GM20000 (cell line): Measurements from ENCODE around the gene CSAD.

ENCODE experiments used
- DNase-seq: peaks from one replicate; pipeline ENCODE4 v3.0.0; 2012; ENCODE audit warnings: low spot score
- TF ChIP-seq, protein P1 (sequence below): IDR thresholded peaks from 2 replicates; pipeline ENCODE4 v1.5.1; 2012; ENCODE audit warnings: mild to moderate bottlenecking, control low read depth; ENCODE audit errors: extremely low read depth, missing control alignments

Gene CSAD

DNA sequence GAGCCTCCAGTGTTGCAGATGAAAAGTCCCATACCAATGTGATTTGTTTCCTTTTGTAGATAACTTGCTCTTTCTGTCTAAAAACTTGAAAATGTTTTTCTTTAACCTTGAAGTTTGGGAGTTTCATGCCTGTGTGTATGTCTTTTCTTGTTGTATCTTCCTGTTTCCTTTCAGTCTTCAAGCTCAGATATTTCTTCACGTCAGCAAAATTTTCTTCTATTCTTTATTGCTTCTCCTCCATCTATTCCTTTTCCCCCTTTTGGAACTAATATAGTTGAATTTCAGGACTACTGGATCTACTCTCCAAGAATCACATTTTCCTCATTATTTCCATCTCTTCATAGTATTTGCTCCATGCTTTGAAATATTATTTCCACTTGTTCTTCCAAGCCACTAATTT lies 53.6 kb downstream of the CSAD start:
- DNase-seq = no peak

DNA sequence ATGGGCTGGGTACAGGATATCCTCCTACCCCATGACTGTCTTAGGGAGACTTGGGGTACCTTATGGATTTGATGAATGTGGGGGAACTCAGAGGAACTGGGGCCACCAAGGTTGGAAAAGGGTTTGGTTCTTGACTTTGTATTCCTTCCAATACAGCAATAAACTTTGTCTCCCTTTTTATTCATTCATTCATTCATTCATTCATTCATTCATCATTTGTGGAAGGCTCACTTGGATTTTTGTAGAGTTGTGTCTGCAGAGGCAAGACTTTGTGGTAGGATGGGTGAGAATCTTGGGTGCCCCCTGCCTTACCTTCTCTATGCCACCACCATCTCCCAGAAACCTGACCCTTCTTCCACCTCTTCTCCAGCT lies 56.4 kb downstream of the CSAD start:
- TF ChIP-seq, protein P1, sequence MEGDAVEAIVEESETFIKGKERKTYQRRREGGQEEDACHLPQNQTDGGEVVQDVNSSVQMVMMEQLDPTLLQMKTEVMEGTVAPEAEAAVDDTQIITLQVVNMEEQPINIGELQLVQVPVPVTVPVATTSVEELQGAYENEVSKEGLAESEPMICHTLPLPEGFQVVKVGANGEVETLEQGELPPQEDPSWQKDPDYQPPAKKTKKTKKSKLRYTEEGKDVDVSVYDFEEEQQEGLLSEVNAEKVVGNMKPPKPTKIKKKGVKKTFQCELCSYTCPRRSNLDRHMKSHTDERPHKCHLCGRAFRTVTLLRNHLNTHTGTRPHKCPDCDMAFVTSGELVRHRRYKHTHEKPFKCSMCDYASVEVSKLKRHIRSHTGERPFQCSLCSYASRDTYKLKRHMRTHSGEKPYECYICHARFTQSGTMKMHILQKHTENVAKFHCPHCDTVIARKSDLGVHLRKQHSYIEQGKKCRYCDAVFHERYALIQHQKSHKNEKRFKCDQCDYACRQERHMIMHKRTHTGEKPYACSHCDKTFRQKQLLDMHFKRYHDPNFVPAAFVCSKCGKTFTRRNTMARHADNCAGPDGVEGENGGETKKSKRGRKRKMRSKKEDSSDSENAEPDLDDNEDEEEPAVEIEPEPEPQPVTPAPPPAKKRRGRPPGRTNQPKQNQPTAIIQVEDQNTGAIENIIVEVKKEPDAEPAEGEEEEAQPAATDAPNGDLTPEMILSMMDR = no peak
- peak; percentile 15 for DNase-seq

More for the DNA sequence above, 53.6 kb downstream of the CSAD start:
- TF ChIP-seq, protein P1 = no peak

DNA sequence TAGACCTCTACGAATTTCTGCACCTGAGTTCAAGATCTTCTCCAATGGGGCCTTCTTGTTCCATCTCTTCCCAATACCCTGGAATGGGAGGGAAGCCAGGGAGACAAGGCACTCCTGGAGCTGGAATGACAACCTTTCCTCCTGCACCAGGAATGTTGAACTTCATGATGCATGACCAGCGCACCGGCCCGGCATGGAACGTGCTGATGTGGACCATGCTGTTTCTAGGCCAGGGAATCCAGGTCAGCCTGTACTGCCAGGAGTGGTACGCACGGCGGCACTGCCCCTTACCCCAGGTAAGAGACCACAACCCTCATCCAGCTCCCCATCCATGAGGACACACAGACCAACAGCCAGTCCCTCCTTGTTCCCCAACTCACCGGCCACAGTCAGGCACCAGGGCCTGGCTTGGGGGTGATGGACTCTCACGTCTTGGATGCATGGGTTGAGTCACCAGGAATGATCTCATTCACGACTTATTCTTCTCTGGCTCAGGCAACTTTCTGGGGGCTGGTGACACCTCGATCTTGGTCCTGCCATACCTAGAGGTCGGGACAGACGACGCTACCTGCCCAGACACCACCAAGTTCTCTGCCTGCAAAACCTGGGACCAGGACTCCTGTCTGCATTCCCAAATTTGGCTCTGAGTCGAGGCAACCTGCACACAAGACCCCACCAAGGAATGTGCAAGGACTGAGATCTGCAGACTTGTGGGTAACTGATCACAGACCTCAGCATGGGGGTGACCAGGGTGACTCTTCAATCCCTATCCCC lies 57.0 kb downstream of the CSAD start:
- TF ChIP-seq, protein P1 = no peak
- DNase-seq = peak; percentile 21

DNA sequence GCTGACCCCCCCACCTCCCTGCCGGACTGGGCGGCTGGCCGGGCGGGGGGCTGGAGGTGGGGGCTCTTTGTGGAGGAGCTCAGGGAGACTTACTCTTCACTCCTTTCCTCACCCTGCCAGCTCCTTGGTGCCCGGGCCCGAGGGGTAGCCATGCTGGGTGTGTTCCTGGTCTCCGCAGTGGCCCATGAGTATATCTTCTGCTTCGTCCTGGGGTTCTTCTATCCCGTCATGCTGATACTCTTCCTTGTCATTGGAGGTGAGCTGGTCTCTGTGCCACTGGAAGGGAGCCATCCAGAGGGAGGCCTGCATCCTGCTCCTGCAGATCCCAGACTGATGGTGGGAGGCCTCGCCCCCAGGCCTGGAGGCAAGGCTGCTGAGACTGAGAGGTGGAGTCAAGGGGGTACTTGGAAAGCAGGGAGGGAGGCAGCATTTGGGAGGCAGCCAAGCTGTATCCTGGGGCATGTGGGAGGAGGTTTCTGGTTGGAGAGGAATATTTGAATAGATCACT lies 57.7 kb downstream of the CSAD start:
- peak; percentile 14 for DNase-seq
- TF ChIP-seq, protein P1 = no peak

DNA sequence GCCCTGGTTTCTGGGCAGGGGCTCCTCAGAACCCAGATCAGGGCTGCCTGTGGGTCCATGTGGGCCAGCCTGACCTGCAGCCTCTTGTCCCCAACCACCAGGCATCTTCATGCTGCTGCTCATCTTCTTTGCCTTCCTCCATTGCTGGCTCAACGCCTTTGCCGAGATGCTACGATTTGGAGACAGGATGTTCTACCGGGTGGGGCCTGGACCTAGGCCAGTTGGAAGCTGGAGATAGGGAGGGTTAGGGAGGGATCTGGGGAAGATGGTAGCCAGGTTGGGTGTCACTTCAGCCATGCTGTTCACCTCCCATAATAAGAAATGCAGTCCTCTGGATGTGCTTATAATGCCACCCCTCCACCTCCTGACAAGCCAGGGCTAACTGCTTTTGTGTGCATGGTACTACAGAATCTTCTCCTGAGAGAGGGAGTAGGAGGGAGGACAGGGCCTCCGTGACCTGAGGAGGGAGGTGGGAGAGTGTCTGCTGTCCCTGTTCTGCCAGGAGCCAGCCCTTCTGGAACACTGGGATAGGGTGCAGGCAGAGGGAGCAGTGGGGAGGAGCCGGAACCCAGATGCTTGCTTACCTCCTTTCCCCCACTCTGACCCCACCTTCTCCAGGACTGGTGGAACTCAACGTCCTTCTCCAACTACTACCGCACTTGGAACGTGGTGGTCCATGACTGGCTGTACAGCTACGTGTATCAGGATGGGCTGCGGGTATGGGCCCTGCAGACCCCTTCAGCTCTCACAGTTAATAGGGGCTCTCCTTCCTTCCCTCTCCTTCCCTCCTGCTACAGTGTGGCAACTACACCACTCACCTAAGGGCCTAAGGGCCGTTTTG lies 59.8 kb downstream of the CSAD start:
- peak; percentile 19 for DNase-seq
- TF ChIP-seq, protein P1 = no peak

DNA sequence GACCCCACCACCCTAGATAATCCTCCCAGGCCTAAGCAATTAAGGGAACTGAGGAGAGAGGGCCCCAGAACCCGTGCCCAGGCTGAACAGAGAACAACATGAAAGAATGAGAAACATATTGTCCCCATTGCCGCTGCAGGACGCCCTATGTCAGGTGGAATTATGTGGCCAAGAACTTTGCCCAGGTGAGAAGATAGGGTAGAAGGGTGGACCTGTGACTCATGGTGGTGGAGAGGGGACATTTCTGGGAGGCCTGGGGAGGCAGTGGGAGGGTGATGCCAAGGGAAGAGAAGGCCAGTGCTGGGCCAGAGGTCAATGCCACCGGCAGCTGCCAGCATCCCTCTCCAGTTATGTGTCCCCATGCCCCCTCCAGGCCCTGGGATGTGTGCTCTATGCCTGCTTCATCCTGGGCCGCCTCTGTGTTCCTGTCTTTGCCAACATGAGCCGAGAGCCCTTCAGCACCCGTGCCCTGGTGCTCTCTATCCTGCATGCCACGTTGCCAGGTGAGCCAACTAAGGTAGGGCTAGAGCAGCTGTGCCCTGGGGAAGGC lies 61.9 kb downstream of the CSAD start:
- TF ChIP-seq, protein P1 = no peak

More for the DNA sequence above, 61.9 kb downstream of the CSAD start:
- no peak for DNase-seq
